Keratinocyte (primary cell): ENCODE results near the gene IFNW1. TPM values are rescaled to one million over a fixed set of nuclear protein-coding genes. Genes with fewer than 3 reads are reported as not detected.
"Not testable (repeated sequence)": the region's sequence is repeated elsewhere in the genome, so short reads cannot be mapped to it uniquely, and the experiment has no call there.

Experiments used
- DNase-seq: peaks from one replicate; pipeline ENCODE4 v3.0.0-alpha.2; 2011; ENCODE audit warnings: low read depth, missing footprints, low spot score
- FAIRE-seq: peaks from 2 replicates; lab custom pipeline; 2011; peaks lifted over from hg19 to GRCh38; lab: Jason Lieb, UNC
- H2AFZ ChIP-seq: 2 replicates; pipeline ENCODE4 v1.6.0; 2012; ENCODE audit warnings: low read length, control low read depth, inconsistent platforms; ENCODE audit not compliant: control insufficient read depth
- H3K27ac ChIP-seq: 2 replicates; pipeline ENCODE4 v1.5.1; 2011; ENCODE audit warnings: low read length; ENCODE audit not compliant: control insufficient read depth, insufficient read depth
- H3K27me3 ChIP-seq: 3 replicates; pipeline ENCODE4 v1.6.0; 2011; ENCODE audit warnings: low read length; ENCODE audit not compliant: control insufficient read depth, insufficient read depth; ENCODE audit errors: extremely low read depth
- H3K36me3 ChIP-seq, 2 experiments: 2 replicates in 1 of 2; 3 replicates in 1 of 2; pipeline ENCODE4 v1.5.1; 2011; ENCODE audit warnings: low read length in 2 of 2, mild to moderate bottlenecking in 1 of 2; ENCODE audit not compliant: control insufficient read depth in 2 of 2, insufficient read depth in 2 of 2; ENCODE audit errors: extremely low read depth in 1 of 2
- H3K4me1 ChIP-seq: 3 replicates; pipeline ENCODE4 v1.5.1; 2011; ENCODE audit warnings: low read length; ENCODE audit not compliant: control insufficient read depth, insufficient read depth; ENCODE audit errors: extremely low read depth
- H3K4me2 ChIP-seq: 3 replicates; pipeline ENCODE4 v1.6.0; 2011; ENCODE audit warnings: low read depth, low read length; ENCODE audit not compliant: control insufficient read depth, insufficient read depth; ENCODE audit errors: extremely low read depth
- H3K4me3 ChIP-seq, 3 experiments: fragments of 200-600 bp in 1 of 3; sonication (generic) in 1 of 3; 2 replicates in 2 of 3; 3 replicates in 1 of 3; pipeline ENCODE4 v1.5.1; 2011 to 2016; ENCODE audit warnings: low read length in 3 of 3, mild to moderate bottlenecking in 3 of 3, control low read depth in 2 of 3, inconsistent platforms in 1 of 3, low read depth in 1 of 3, mixed read lengths in 1 of 3, mixed run types in 1 of 3, moderate library complexity in 1 of 3; ENCODE audit not compliant: control insufficient read depth in 2 of 3, insufficient read depth in 2 of 3; ENCODE audit errors: extremely low read depth in 1 of 3
- H3K79me2 ChIP-seq: 2 replicates; pipeline ENCODE4 v1.6.0; 2012; ENCODE audit warnings: low read length; ENCODE audit not compliant: control insufficient read depth, insufficient read depth
- H3K9ac ChIP-seq: 3 replicates; pipeline ENCODE4 v1.6.0; 2011; ENCODE audit warnings: low read length; ENCODE audit not compliant: control insufficient read depth, insufficient read depth; ENCODE audit errors: extremely low read depth
- H3K9me1 ChIP-seq: 3 replicates; pipeline ENCODE4 v1.6.0; 2011; ENCODE audit warnings: low read length; ENCODE audit not compliant: control insufficient read depth, insufficient read depth; ENCODE audit errors: extremely low read depth
- H3K9me3 ChIP-seq: 2 replicates; pipeline ENCODE4 v1.5.1; 2012; ENCODE audit warnings: low read depth, low read length; ENCODE audit not compliant: control insufficient read depth
- H4K20me1 ChIP-seq: 3 replicates; pipeline ENCODE4 v1.6.0; 2011; ENCODE audit warnings: low read length; ENCODE audit not compliant: control insufficient read depth, insufficient read depth; ENCODE audit errors: extremely low read depth
- EZH2 ChIP-seq: IDR thresholded peaks from one replicate; pipeline ENCODE4 v1.6.1; 2012; ENCODE audit warnings: inconsistent platforms, mild to moderate bottlenecking, low read length, moderate library complexity
- dilution Hi-C: fragments of 300-500 bp; cut with MboI; formaldehyde crosslinking; loops from one replicate; pipeline ENCODE4 v1.7.0; 2020; ENCODE audit warnings: low sequenced_read_pairs; ENCODE audit not compliant: extremely low pct_ligation_motif_present
- polyA plus RNA-seq, 5 experiments: library from polyadenylated mRNA; depleted of rRNA in 3 of 5; stranded (reverse) in 3 of 5; stranded (forward) in 1 of 5; unstranded in 1 of 5; fragments of >200 nt; gene quantifications; 1 replicate in 1 of 5; 2 replicates in 3 of 5; 3 replicates in 1 of 5; pipeline versions ENCODE4 v1.2.1 to v1.2.3, GENCODE V29; 2011 to 2012; ENCODE audit warnings: missing spikeins in 2 of 5, low read depth in 1 of 5, low replicate concordance in 1 of 5
- TF ChIP-seq, protein P1 (sequence below), 3 experiments: IDR thresholded peaks in 1 of 3; conservative IDR thresholded peaks in 1 of 3; optimal IDR thresholded peaks in 1 of 3; 2 replicates in 2 of 3; 3 replicates in 1 of 3; pipeline versions ENCODE3 to v1.5.1; 2011; ENCODE audit warnings: low read length in 3 of 3, mild to moderate bottlenecking in 3 of 3, moderate library complexity in 2 of 3, control low read depth in 1 of 3, inconsistent platforms in 1 of 3; ENCODE audit not compliant: insufficient read depth in 2 of 3; ENCODE audit errors: extremely low read depth in 1 of 3

The IFNW1 gene
- polyA plus RNA-seq, 1 donor (not counting 4 experiments of a cell fraction or from before 2014, with no cell fraction given), result not detected

DNA sequence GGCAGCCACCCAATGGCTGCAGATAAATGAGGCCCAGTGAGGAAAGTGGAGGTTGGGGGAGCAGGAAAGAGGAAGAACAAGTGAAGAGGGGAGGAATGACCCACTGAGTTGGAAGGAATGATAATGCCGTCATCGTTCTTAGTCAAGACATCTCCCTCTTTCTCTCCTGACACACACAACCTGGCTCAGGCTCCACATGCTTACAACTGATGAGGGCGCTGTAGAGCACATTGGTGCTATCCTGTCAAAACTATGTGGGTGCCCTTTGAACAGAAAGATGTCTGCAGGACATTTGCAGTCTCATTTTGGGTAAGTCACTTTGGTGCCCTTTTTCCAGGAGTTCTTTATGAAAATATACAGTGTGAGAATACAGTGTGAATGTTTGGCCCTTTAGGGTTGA is 5.9 kb downstream of the IFNW1 start:
- FAIRE-seq (no peak), DNase-seq (no peak)
- H3K4me3 ChIP-seq, result no peak overlapping the region
- H2AFZ ChIP-seq, result no peak overlapping the region
- no peaks in the 10 kb centered on the region for H3K9me3 ChIP-seq
- TF ChIP-seq, protein P1, sequence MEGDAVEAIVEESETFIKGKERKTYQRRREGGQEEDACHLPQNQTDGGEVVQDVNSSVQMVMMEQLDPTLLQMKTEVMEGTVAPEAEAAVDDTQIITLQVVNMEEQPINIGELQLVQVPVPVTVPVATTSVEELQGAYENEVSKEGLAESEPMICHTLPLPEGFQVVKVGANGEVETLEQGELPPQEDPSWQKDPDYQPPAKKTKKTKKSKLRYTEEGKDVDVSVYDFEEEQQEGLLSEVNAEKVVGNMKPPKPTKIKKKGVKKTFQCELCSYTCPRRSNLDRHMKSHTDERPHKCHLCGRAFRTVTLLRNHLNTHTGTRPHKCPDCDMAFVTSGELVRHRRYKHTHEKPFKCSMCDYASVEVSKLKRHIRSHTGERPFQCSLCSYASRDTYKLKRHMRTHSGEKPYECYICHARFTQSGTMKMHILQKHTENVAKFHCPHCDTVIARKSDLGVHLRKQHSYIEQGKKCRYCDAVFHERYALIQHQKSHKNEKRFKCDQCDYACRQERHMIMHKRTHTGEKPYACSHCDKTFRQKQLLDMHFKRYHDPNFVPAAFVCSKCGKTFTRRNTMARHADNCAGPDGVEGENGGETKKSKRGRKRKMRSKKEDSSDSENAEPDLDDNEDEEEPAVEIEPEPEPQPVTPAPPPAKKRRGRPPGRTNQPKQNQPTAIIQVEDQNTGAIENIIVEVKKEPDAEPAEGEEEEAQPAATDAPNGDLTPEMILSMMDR (optimal IDR thresholded peaks at IDR 0.05 in 1 of 3, IDR thresholded peaks at IDR 0.05 in 1 of 3, conservative IDR thresholded peaks at IDR 0.05 in 1 of 3; ENCODE audit: extremely low read depth in 1 of 3, insufficient read depth in 2 of 3, low read length in 3 of 3), result no peak
- no peak for TF ChIP-seq EZH2
- no peak overlapping the region for H3K27ac ChIP-seq
- H4K20me1 ChIP-seq, result no peaks in the 10 kb centered on the region
- peaks cover 6% of the 10 kb centered on the region for H3K27me3 ChIP-seq
- H3K36me3 ChIP-seq, result no peaks in the 10 kb centered on the region
- H3K9me1 ChIP-seq, result no peaks in the 10 kb centered on the region
- H3K4me2 ChIP-seq, result no peak overlapping the region
- no peaks in the 10 kb centered on the region for H3K79me2 ChIP-seq
- dilution Hi-C loops, result no loop called here
- H3K9ac ChIP-seq, result no peak overlapping the region
- H3K4me1 ChIP-seq, result no peaks in the 10 kb centered on the region

DNA sequence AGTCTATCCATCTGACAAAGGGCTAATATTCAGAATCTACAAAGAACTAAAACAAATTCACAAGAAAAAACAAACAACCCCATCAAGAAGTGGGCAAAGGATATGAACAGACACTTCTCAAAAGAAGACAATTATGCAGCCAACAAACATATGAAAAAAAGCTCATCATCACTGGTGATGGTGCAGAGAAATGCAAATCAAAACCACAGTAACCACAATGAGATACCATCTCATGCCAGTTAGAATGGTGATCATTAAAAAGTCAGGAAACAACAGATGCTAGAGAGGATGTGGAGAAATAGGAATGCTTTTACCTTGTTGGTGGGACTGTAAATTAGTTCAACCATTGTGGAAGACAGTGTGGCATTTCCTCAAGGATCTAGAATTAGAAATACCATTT is 13.4 kb downstream of the IFNW1 start:
- H2AFZ ChIP-seq, H3K4me3 ChIP-seq, dilution Hi-C loops, H3K27ac ChIP-seq, H3K36me3 ChIP-seq, DNase-seq, FAIRE-seq, H3K4me2 ChIP-seq, H4K20me1 ChIP-seq, H3K9me3 ChIP-seq, H3K27me3 ChIP-seq, H3K79me2 ChIP-seq, H3K4me1 ChIP-seq, H3K9ac ChIP-seq, H3K9me1 ChIP-seq: not testable (repeated sequence)

DNA sequence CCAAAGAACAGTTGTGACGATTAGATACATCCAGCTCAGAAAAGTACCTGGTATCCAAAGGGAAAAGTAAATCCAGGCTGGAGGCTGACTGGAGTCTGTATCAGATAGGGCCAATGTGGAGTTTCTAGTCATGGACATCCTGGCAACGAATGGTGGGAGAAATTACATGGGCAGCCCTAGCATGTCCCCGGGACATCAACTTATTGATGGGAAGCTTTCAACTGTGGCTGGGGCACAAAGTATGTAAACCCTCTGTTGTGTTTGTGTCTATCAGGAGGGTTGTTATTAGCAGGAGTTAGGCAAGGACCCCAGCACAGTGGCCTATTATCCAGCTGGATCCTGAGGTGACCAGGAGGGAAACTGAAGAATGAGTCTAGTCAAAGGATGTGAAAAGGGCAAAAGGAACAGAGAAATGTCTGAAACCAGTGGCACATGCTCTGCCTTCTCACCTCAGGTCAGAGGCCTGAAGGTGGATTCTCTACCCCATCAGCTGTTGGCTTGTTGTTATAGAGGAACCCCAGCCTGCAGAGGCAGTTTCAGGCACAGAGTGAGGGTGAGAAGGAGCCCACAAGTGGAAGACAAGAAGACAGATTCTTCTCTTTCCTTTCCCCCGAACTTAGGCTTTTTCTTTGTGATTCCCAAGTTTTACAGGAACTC is 19.9 kb downstream of the IFNW1 start:
- H3K4me1 ChIP-seq, result no peaks in the 10 kb centered on the region
- DNase-seq (no peak), FAIRE-seq (no peak)
- H3K27ac ChIP-seq, result no peak overlapping the region
- no peak overlapping the region for H3K4me3 ChIP-seq
- H3K36me3 ChIP-seq, result no peaks in the 10 kb centered on the region
- no peaks in the 10 kb centered on the region for H3K9me3 ChIP-seq
- no peaks in the 10 kb centered on the region for H3K9me1 ChIP-seq
- H3K4me2 ChIP-seq, result no peak overlapping the region
- H3K27me3 ChIP-seq, result peaks cover 17% of the 10 kb centered on the region
- H3K9ac ChIP-seq, result no peak overlapping the region
- dilution Hi-C loops, result no loop called here
- no peaks in the 10 kb centered on the region for H4K20me1 ChIP-seq
- TF ChIP-seq EZH2, result no peak
- TF ChIP-seq, protein P1 (optimal IDR thresholded peaks at IDR 0.05 in 1 of 3, IDR thresholded peaks at IDR 0.05 in 1 of 3, conservative IDR thresholded peaks at IDR 0.05 in 1 of 3; ENCODE audit: extremely low read depth in 1 of 3, insufficient read depth in 2 of 3, low read length in 3 of 3), result no peak
- no peaks in the 10 kb centered on the region for H3K79me2 ChIP-seq
- H2AFZ ChIP-seq, result no peak overlapping the region
